ENCODE measurements around the gene SEZ6L.

Gene SEZ6L

GRCh38 chr22:26174280-26174679 is 5.0 kb downstream of the SEZ6L start:
- Histone ChIP-seq H3K9me3 (ENCODE audit: control insufficient read depth, insufficient read depth, low read length) (no peaks in the 10 kb centered on the region), H3K27me3 (ENCODE audit: control insufficient read depth, insufficient read depth, low read length) (peaks cover 11% of the 10 kb centered on the region), H3K4me3 (ENCODE audit: low read length) (no peak overlapping the region), H3K36me3 (ENCODE audit: control insufficient read depth, insufficient read depth, low read length) (no peaks in the 10 kb centered on the region), H3K27ac (ENCODE audit: low read length) (no peak overlapping the region), H3K4me1 (ENCODE audit: control insufficient read depth, insufficient read depth, low read length) (no peaks in the 10 kb centered on the region)
- no CpG with 5 or more reads among the region's 12 CpGs for WGBS (ENCODE audit: insufficient coverage, insufficient read length)
- no peak for DNase-seq (ENCODE audit: low read depth, low spot score)

GRCh38 chr22:26182723-26183122 is 13.5 kb downstream of the SEZ6L start:
- DNase-seq (ENCODE audit: low read depth, low spot score), result no peak
- no CpG with 5 or more reads among the region's 3 CpGs for WGBS (ENCODE audit: insufficient coverage, insufficient read length)
- H3K4me1 ChIP-seq (ENCODE audit: control insufficient read depth, insufficient read depth, low read length), result no peaks in the 10 kb centered on the region

GRCh38 chr22:26185190-26185589 is 15.9 kb downstream of the SEZ6L start:
- no peak for DNase-seq (ENCODE audit: low read depth, low spot score)
- no peaks in the 10 kb centered on the region for H3K36me3 ChIP-seq (ENCODE audit: control insufficient read depth, insufficient read depth, low read length)
- H3K4me3 ChIP-seq (ENCODE audit: low read length), result no peak overlapping the region
- no CpG with 5 or more reads among the region's 2 CpGs for WGBS (ENCODE audit: insufficient coverage, insufficient read length)
- no peaks in the 10 kb centered on the region; the same call in 1 of the 2 replicates for H3K9me3 ChIP-seq (ENCODE audit: control insufficient read depth, insufficient read depth, low read length)
- no peaks in the 10 kb centered on the region for H3K27me3 ChIP-seq (ENCODE audit: control insufficient read depth, insufficient read depth, low read length)
- no peak overlapping the region for H3K27ac ChIP-seq (ENCODE audit: low read length)
- no peaks in the 10 kb centered on the region for H3K4me1 ChIP-seq (ENCODE audit: control insufficient read depth, insufficient read depth, low read length)

More at GRCh38 chr22:26182723-26183122, 13.5 kb downstream of the SEZ6L start:
- H3K36me3 ChIP-seq (ENCODE audit: control insufficient read depth, insufficient read depth, low read length), result no peaks in the 10 kb centered on the region
- no peaks in the 10 kb centered on the region for H3K27me3 ChIP-seq (ENCODE audit: control insufficient read depth, insufficient read depth, low read length)
- H3K4me3 ChIP-seq (ENCODE audit: low read length), result no peak overlapping the region
- H3K9me3 ChIP-seq (ENCODE audit: control insufficient read depth, insufficient read depth, low read length), result no peaks in the 10 kb centered on the region
- H3K27ac ChIP-seq (ENCODE audit: low read length), result no peak overlapping the region

- no peak for DNase-seq (ENCODE audit: low read depth, low spot score)
- H3K4me1 ChIP-seq (ENCODE audit: control insufficient read depth, insufficient read depth, low read length), result no peaks in the 10 kb centered on the region
- no peak overlapping the region for H3K27ac ChIP-seq (ENCODE audit: low read length)
- H3K36me3 ChIP-seq (ENCODE audit: control insufficient read depth, insufficient read depth, low read length), result no peaks in the 10 kb centered on the region
- H3K27me3 ChIP-seq (ENCODE audit: control insufficient read depth, insufficient read depth, low read length), result no peaks in the 10 kb centered on the region
- H3K9me3 ChIP-seq (ENCODE audit: control insufficient read depth, insufficient read depth, low read length), result no peaks in the 10 kb centered on the region; the same call in 1 of the 2 replicates
- WGBS (ENCODE audit: insufficient coverage, insufficient read length), result no CpG with 5 or more reads among the region's 4 CpGs
- H3K4me3 ChIP-seq (ENCODE audit: low read length), result no peak overlapping the region
Measured at GRCh38 chr22:26188341-26188740, 19.1 kb downstream of the SEZ6L start.

- no peaks in the 10 kb centered on the region for H3K4me1 ChIP-seq (ENCODE audit: control insufficient read depth, insufficient read depth, low read length)
- no peak overlapping the region for H3K27ac ChIP-seq (ENCODE audit: low read length)
- no peaks in the 10 kb centered on the region for H3K36me3 ChIP-seq (ENCODE audit: control insufficient read depth, insufficient read depth, low read length)
- WGBS (ENCODE audit: insufficient coverage, insufficient read length), result no CpG with 5 or more reads among the region's 3 CpGs
- H3K9me3 ChIP-seq (ENCODE audit: control insufficient read depth, insufficient read depth, low read length), result no peaks in the 10 kb centered on the region
- no peak overlapping the region for H3K4me3 ChIP-seq (ENCODE audit: low read length)
- no peak for DNase-seq (ENCODE audit: low read depth, low spot score)
- H3K27me3 ChIP-seq (ENCODE audit: control insufficient read depth, insufficient read depth, low read length), result no peaks in the 10 kb centered on the region
Measured at GRCh38 chr22:26194313-26194712, 25.1 kb downstream of the SEZ6L start.

GRCh38 chr22:26194877-26195276 is 25.6 kb downstream of the SEZ6L start:
- Histone ChIP-seq H3K27me3 (ENCODE audit: control insufficient read depth, insufficient read depth, low read length) (no peaks in the 10 kb centered on the region), H3K27ac (ENCODE audit: low read length) (no peak overlapping the region), H3K36me3 (ENCODE audit: control insufficient read depth, insufficient read depth, low read length) (no peaks in the 10 kb centered on the region), H3K4me1 (ENCODE audit: control insufficient read depth, insufficient read depth, low read length) (no peaks in the 10 kb centered on the region), H3K4me3 (ENCODE audit: low read length) (no peak overlapping the region), H3K9me3 (ENCODE audit: control insufficient read depth, insufficient read depth, low read length) (no peaks in the 10 kb centered on the region)
- no peak for DNase-seq (ENCODE audit: low read depth, low spot score)
- WGBS (ENCODE audit: insufficient coverage, insufficient read length), result no CpG with 5 or more reads among the region's 2 CpGs

GRCh38 chr22:26196657-26197056 is 27.4 kb downstream of the SEZ6L start:
- no peak for DNase-seq (ENCODE audit: low read depth, low spot score)
- H3K4me3 ChIP-seq (ENCODE audit: low read length), result no peak overlapping the region
- no CpG with 5 or more reads among the region's 3 CpGs for WGBS (ENCODE audit: insufficient coverage, insufficient read length)
- H3K36me3 ChIP-seq (ENCODE audit: control insufficient read depth, insufficient read depth, low read length), result no peaks in the 10 kb centered on the region
- H3K27me3 ChIP-seq (ENCODE audit: control insufficient read depth, insufficient read depth, low read length), result no peaks in the 10 kb centered on the region
- H3K9me3 ChIP-seq (ENCODE audit: control insufficient read depth, insufficient read depth, low read length), result no peaks in the 10 kb centered on the region
- H3K4me1 ChIP-seq (ENCODE audit: control insufficient read depth, insufficient read depth, low read length), result no peaks in the 10 kb centered on the region
- H3K27ac ChIP-seq (ENCODE audit: low read length), result no peak overlapping the region

- no peak overlapping the region for H3K27ac ChIP-seq (ENCODE audit: low read length)
- no peaks in the 10 kb centered on the region for H3K4me1 ChIP-seq (ENCODE audit: control insufficient read depth, insufficient read depth, low read length)
- H3K9me3 ChIP-seq (ENCODE audit: control insufficient read depth, insufficient read depth, low read length), result no peaks in the 10 kb centered on the region
- WGBS (ENCODE audit: insufficient coverage, insufficient read length), result no CpG with 5 or more reads among the region's 1 CpG
- H3K36me3 ChIP-seq (ENCODE audit: control insufficient read depth, insufficient read depth, low read length), result no peaks in the 10 kb centered on the region
- H3K4me3 ChIP-seq (ENCODE audit: low read length), result no peak overlapping the region
- DNase-seq (ENCODE audit: low read depth, low spot score), result no peak
- no peaks in the 10 kb centered on the region for H3K27me3 ChIP-seq (ENCODE audit: control insufficient read depth, insufficient read depth, low read length)
Measured at GRCh38 chr22:26197425-26197824, 28.2 kb downstream of the SEZ6L start.

- no peak overlapping the region for H3K4me3 ChIP-seq (ENCODE audit: low read length)
- WGBS (ENCODE audit: insufficient coverage, insufficient read length), result no CpG with 5 or more reads among the region's 3 CpGs
- H3K27ac ChIP-seq (ENCODE audit: low read length), result no peak overlapping the region
- DNase-seq (ENCODE audit: low read depth, low spot score), result no peak
- no peaks in the 10 kb centered on the region for H3K9me3 ChIP-seq (ENCODE audit: control insufficient read depth, insufficient read depth, low read length)
- H3K4me1 ChIP-seq (ENCODE audit: control insufficient read depth, insufficient read depth, low read length), result no peaks in the 10 kb centered on the region
- no peaks in the 10 kb centered on the region for H3K27me3 ChIP-seq (ENCODE audit: control insufficient read depth, insufficient read depth, low read length)
- H3K36me3 ChIP-seq (ENCODE audit: control insufficient read depth, insufficient read depth, low read length), result no peaks in the 10 kb centered on the region
Measured at GRCh38 chr22:26199665-26200064, 30.4 kb downstream of the SEZ6L start.

GRCh38 chr22:26202280-26202924 is 33.1 kb downstream of the SEZ6L start:
- no peaks in the 10 kb centered on the region for H3K36me3 ChIP-seq (ENCODE audit: control insufficient read depth, insufficient read depth, low read length)
- WGBS (ENCODE audit: insufficient coverage, insufficient read length), result no CpG with 5 or more reads among the region's 5 CpGs

GRCh38 chr22:26205494-26205893 is 36.2 kb downstream of the SEZ6L start:
- Histone ChIP-seq H3K4me1 (ENCODE audit: control insufficient read depth, insufficient read depth, low read length) (no peaks in the 10 kb centered on the region), H3K27ac (ENCODE audit: low read length) (no peak overlapping the region), H3K27me3 (ENCODE audit: control insufficient read depth, insufficient read depth, low read length) (no peaks in the 10 kb centered on the region), H3K36me3 (ENCODE audit: control insufficient read depth, insufficient read depth, low read length) (no peaks in the 10 kb centered on the region), H3K9me3 (ENCODE audit: control insufficient read depth, insufficient read depth, low read length) (no peaks in the 10 kb centered on the region), H3K4me3 (ENCODE audit: low read length) (no peak overlapping the region)
- DNase-seq (ENCODE audit: low read depth, low spot score), result no peak
- WGBS (ENCODE audit: insufficient coverage, insufficient read length), result no CpG with 5 or more reads among the region's 4 CpGs

More at GRCh38 chr22:26202280-26202924, 33.1 kb downstream of the SEZ6L start:
- no peak for DNase-seq (ENCODE audit: low read depth, low spot score)
- no peaks in the 10 kb centered on the region for H3K4me1 ChIP-seq (ENCODE audit: control insufficient read depth, insufficient read depth, low read length)
- H3K27me3 ChIP-seq (ENCODE audit: control insufficient read depth, insufficient read depth, low read length), result no peaks in the 10 kb centered on the region
- no peak overlapping the region for H3K27ac ChIP-seq (ENCODE audit: low read length)
- H3K4me3 ChIP-seq (ENCODE audit: low read length), result no peak overlapping the region
- no peaks in the 10 kb centered on the region for H3K9me3 ChIP-seq (ENCODE audit: control insufficient read depth, insufficient read depth, low read length)

All from iPS DF 6.9 (cell line).